Measurements from ENCODE around the gene COL15A1.

- TF ChIP-seq CTCF (IDR thresholded peaks at IDR 0.05; ENCODE audit: low read depth, low read length) = no peak
- no peak for TF ChIP-seq POLR2A (IDR thresholded peaks at IDR 0.05; ENCODE audit: extremely low read depth, insufficient read length)
- no peak for TF ChIP-seq MYC (IDR thresholded peaks at IDR 0.05; ENCODE audit: low read depth, low read length)
- no peak for TF ChIP-seq MAX (IDR thresholded peaks at IDR 0.05; ENCODE audit: low read depth, low read length)
Observed at GRCh38 chr9:98980291-98980690, 36.6 kb downstream of the COL15A1 start.
